GM23248 (cell line): Measurements from ENCODE around the gene THSD4. TPM values are rescaled to one million over a fixed set of nuclear protein-coding genes. Genes with fewer than 3 reads are reported as not detected.
A peak's percentile ranks its signal among the peaks of the same experiment; 100 is the strongest.

Source experiments
- DNase-seq: peaks from one replicate; pipeline ENCODE4 v3.0.0-alpha.2; 2015
- H2AFZ ChIP-seq: fragments of 200-600 bp; sonication (generic); 2 replicates; pipeline ENCODE4 v1.6.1; 2016; ENCODE audit warnings: antibody characterized with exemption
- H3F3A ChIP-seq: fragments of 200-600 bp; sonication (generic); 2 replicates; pipeline ENCODE4 v1.6.1; 2016; ENCODE audit warnings: mild to moderate bottlenecking, antibody characterized with exemption, mixed run types; ENCODE audit not compliant: insufficient read depth
- H3K27ac ChIP-seq: fragments of 200-600 bp; sonication (generic); 2 replicates; pipeline ENCODE4 v1.5.1; 2016; ENCODE audit warnings: mild to moderate bottlenecking
- H3K27me3 ChIP-seq: fragments of 200-600 bp; sonication (generic); replicated peaks from 2 replicates; pipeline ENCODE4 v1.6.1; 2016; ENCODE audit warnings: mild to moderate bottlenecking; ENCODE audit not compliant: insufficient read depth
- H3K36me3 ChIP-seq: fragments of 200-600 bp; sonication (generic); 2 replicates; pipeline ENCODE4 v1.6.1; 2016; ENCODE audit warnings: low read depth, mild to moderate bottlenecking
- H3K4me1 ChIP-seq: fragments of 200-600 bp; sonication (generic); 2 replicates; pipeline ENCODE4 v1.6.1; 2016; ENCODE audit warnings: mild to moderate bottlenecking; ENCODE audit not compliant: insufficient read depth
- H3K4me2 ChIP-seq: fragments of 200-600 bp; sonication (generic); one replicate; pipeline ENCODE4 v1.6.1; 2016; ENCODE audit warnings: mild to moderate bottlenecking; ENCODE audit not compliant: unreplicated experiment
- H3K4me3 ChIP-seq: fragments of 200-600 bp; sonication (generic); 2 replicates; pipeline ENCODE4 v1.5.1; 2016; ENCODE audit warnings: mild to moderate bottlenecking
- H3K79me2 ChIP-seq: fragments of 200-600 bp; sonication (generic); 2 replicates; pipeline ENCODE4 v1.6.1; 2016; ENCODE audit warnings: mild to moderate bottlenecking; ENCODE audit not compliant: insufficient read depth
- H3K9ac ChIP-seq: fragments of 200-600 bp; sonication (generic); 2 replicates; pipeline ENCODE4 v1.6.1; 2016; ENCODE audit warnings: mild to moderate bottlenecking
- H3K9me2 ChIP-seq: fragments of 200-600 bp; sonication (generic); 2 replicates; pipeline ENCODE4 v1.6.1; 2016; ENCODE audit warnings: mixed run types, mild to moderate bottlenecking, moderate library complexity; ENCODE audit not compliant: insufficient read depth
- H3K9me3 ChIP-seq: fragments of 200-600 bp; sonication (generic); one replicate; pipeline ENCODE4 v1.6.1; 2017; ENCODE audit warnings: low read depth
- H4K20me1 ChIP-seq: fragments of 200-600 bp; sonication (generic); 2 replicates; pipeline ENCODE4 v1.6.0; 2016; ENCODE audit not compliant: insufficient read depth
- EZH2 ChIP-seq: fragments of 200-600 bp; sonication (generic); IDR thresholded peaks from 2 replicates; pipeline ENCODE4 v1.6.1; 2018; ENCODE audit warnings: antibody characterized with exemption, mild to moderate bottlenecking; ENCODE audit not compliant: insufficient read depth, poor library complexity, severe bottlenecking
- EZH2phosphoT487 ChIP-seq: fragments of 200-600 bp; sonication (generic); IDR thresholded peaks from 2 replicates; pipeline ENCODE4 v1.6.1; 2018; ENCODE audit warnings: antibody characterized with exemption, moderate library complexity, mild to moderate bottlenecking, low read depth; ENCODE audit not compliant: insufficient read depth
- WGBS, 2 experiments: methylation state at CpG; one replicate each; pipeline ENCODE4 v1.1.6; 2015 to 2017; ENCODE audit warnings: low lambda C conversion rate in 2 of 2, low coverage in 1 of 2; ENCODE audit errors: missing lambda C conversion rate in 2 of 2; 5-methylcytosine and 5-hydroxymethylcytosine counted together
- in situ Hi-C: fragments of 300-500 bp; cut with MboI; formaldehyde crosslinking; loops from 2 replicates; pipeline ENCODE4 v1.15.0; 2020
- polyA plus RNA-seq: library from polyadenylated mRNA; unstranded; fragments of >200 nt; fragmentation: Nextera tagmentation; extraction: Ambion mirVana; gene quantifications from 2 replicates; pipeline ENCODE4 v1.2.1, GENCODE V29; 2016
- total RNA-seq: library from RNA; depleted of rRNA; stranded (reverse); fragments of >200 nt; shearing (Covaris generic); gene quantifications from 2 replicates; pipeline ENCODE4 v1.2.3, GENCODE V29; 2014

The THSD4 gene
- total and polyA plus RNA-seq, 2 experiments from 2014 or later = 14.2 to 58.9 TPM

- no peak for DNase-seq
- H3K9me2 ChIP-seq = no peaks in the 10 kb centered on the region
- H2AFZ ChIP-seq = no peak overlapping the region
- peaks cover 35% of the 10 kb centered on the region for H3K4me1 ChIP-seq
- H3K27me3 ChIP-seq = no peaks in the 10 kb centered on the region
- H3K9ac ChIP-seq = no peak overlapping the region
- in situ Hi-C loops = no loop called here
- TF ChIP-seq EZH2 (no peak), EZH2phosphoT487 (no peak)
- 93 to 96% methylated on average over 8 of the region's 8 CpGs for WGBS, 2 experiments
- no peaks in the 10 kb centered on the region for H4K20me1 ChIP-seq
- H3K4me3 ChIP-seq = no peak overlapping the region
- H3K79me2 ChIP-seq = no peaks in the 10 kb centered on the region
- no peaks in the 10 kb centered on the region for H3K9me3 ChIP-seq
- peaks cover 29% of the 10 kb centered on the region for H3F3A ChIP-seq
- H3K27ac ChIP-seq = no peak overlapping the region
- no peaks in the 10 kb centered on the region for H3K36me3 ChIP-seq
- no peak overlapping the region for H3K4me2 ChIP-seq
These were observed 217.2 kb downstream of the THSD4 start for GRCh38 chr15:71332431-71333004.

DNA sequence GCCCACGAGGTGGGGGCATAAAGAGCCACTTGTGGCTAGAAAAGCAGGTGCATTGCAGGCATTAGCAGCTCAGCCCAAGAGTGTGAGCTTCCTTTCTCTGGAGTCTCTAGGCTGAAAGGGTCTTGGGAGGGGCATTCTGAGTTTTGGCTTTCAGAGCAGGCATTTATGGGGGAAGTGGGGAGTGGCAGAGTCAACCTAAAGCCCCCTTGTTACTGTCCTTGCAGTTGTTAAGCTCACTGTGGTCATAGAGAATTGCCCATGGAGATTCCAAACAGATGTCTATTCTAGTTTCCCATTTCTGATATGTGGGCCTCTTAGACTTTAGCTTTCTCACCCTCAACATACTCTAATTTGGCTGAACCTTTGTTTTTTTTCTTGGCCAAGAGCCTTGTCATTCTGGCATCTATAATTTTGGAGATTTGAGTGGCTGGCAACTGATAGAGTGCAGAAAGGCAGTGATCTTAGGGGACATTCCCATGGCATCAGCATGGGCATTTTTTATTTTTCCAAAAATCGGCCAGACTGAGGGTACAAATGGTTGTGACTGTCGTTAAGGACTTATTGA lies 217.9 kb downstream of the THSD4 start:
- Histone ChIP-seq H2AFZ (no peak overlapping the region), H3K79me2 (no peaks in the 10 kb centered on the region), H3K27me3 (no peaks in the 10 kb centered on the region), H3F3A (peaks cover 29% of the 10 kb centered on the region), H3K9me2 (no peaks in the 10 kb centered on the region), H3K9me3 (no peaks in the 10 kb centered on the region), H3K27ac (peak overlapping the region; percentile 43), H3K36me3 (no peaks in the 10 kb centered on the region), H3K4me2 (peak overlapping the region; percentile 47), H3K9ac (no peak overlapping the region), H4K20me1 (no peaks in the 10 kb centered on the region), H3K4me1 (peaks cover 35% of the 10 kb centered on the region), H3K4me3 (no peak overlapping the region)
- WGBS, 2 experiments = 9 to 16% methylated on average over 3 of the region's 3 CpGs
- no peak for DNase-seq
- in situ Hi-C loops = no loop called here
- TF ChIP-seq EZH2 = no peak

GRCh38 chr15:71333839-71334238 lies 218.6 kb downstream of the THSD4 start:
- H2AFZ ChIP-seq = peak overlapping the region; percentile 18; the same call in 1 of the 2 replicates
- no peaks in the 10 kb centered on the region for H3K36me3 ChIP-seq
- no peaks in the 10 kb centered on the region for H3K9me2 ChIP-seq
- H3K9me3 ChIP-seq = no peaks in the 10 kb centered on the region
- WGBS, 2 experiments = 29 to 34% methylated on average over 3 of the region's 3 CpGs
- H3K4me2 ChIP-seq = peak overlapping the region; percentile 47
- no peaks in the 10 kb centered on the region for H3K79me2 ChIP-seq
- H3F3A ChIP-seq = peaks cover 29% of the 10 kb centered on the region
- no peaks in the 10 kb centered on the region for H4K20me1 ChIP-seq
- TF ChIP-seq EZH2phosphoT487 = no peak
- no peak for TF ChIP-seq EZH2
- H3K4me3 ChIP-seq = no peak overlapping the region
- H3K9ac ChIP-seq = no peak overlapping the region
- peak overlapping the region; percentile 43 for H3K27ac ChIP-seq
- DNase-seq = peak; percentile 70
- H3K27me3 ChIP-seq = no peaks in the 10 kb centered on the region
- in situ Hi-C loops = no loop called here
- H3K4me1 ChIP-seq = peaks cover 35% of the 10 kb centered on the region

- Histone ChIP-seq H3K9me3 (no peaks in the 10 kb centered on the region), H3F3A (peaks cover 29% of the 10 kb centered on the region), H3K4me3 (no peak overlapping the region), H3K9me2 (no peaks in the 10 kb centered on the region), H3K79me2 (no peaks in the 10 kb centered on the region), H3K36me3 (no peaks in the 10 kb centered on the region; the same call in 1 of the 2 replicates), H3K27ac (peak overlapping the region; percentile 43), H3K9ac (no peak overlapping the region), H3K4me2 (peak overlapping the region; percentile 47), H3K27me3 (no peaks in the 10 kb centered on the region), H2AFZ (peak overlapping the region; percentile 18; the same call in 1 of the 2 replicates), H4K20me1 (no peaks in the 10 kb centered on the region), H3K4me1 (peaks cover 32% of the 10 kb centered on the region)
- DNase-seq = no peak
- TF ChIP-seq EZH2 (no peak), EZH2phosphoT487 (no peak)
- in situ Hi-C loops = no loop called here
- WGBS, 2 experiments = 92 to 96% methylated on average over 2 of the region's 2 CpGs
These were observed 219.2 kb downstream of the THSD4 start for GRCh38 chr15:71334434-71334833.
